ENCODE results near the gene COL6A2. TPM values are rescaled to one million over a fixed set of nuclear protein-coding genes. Genes with fewer than 3 reads are reported as not detected.
A peak's percentile ranks its signal among the peaks of the same experiment; 100 is the strongest.

The COL6A2 gene
- total and polyA plus RNA-seq, 2 of the 4 experiments (the other 2 are of a cell fraction): 208 to 1,065 TPM

DNA sequence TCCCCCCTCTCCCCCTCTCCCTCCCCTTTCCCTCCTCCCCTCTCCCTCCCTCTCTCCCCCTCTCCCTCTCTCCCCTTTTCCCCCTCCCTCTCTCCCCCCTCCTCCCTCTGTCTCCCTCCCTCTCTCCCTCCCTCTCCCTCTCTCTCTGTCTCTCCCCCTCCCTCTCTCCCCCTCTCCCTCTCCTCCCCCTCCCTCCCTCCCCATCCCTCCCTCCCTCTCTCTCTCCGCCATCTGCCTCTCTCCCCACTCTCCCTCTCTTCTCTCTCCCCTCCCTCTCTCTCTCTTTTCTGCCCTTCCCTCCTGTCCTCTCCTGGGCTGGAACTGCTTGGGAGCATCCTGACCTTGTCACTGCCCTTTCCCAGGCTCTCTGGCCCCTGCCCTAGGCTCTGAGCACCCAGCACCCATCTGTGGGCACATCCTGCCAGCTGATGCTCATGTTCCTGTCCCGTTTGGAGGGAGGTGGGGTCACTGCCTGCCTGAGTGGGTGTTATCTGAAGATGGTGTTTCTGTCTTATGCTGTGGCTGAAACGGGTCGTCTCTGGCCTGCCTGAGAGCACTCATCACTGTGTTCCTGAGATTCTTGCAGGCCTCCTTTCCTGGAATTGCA, 46.7 kb downstream of the COL6A2 start:
- no peak overlapping the region for H3K14ac ChIP-seq (replicated peaks; ENCODE audit: low read depth, low read length)
- no peak for ATAC-seq (ENCODE audit: low read depth)
- H4K8ac ChIP-seq (ENCODE audit: low read depth in 2 of 2, low read length in 2 of 2): no peak overlapping the region
- WGBS, 2 experiments (ENCODE audit: extremely low coverage in 2 of 2, insufficient read length in 1 of 2): 0% methylated on average over 1 of the region's 4 CpGs; no CpG with 5 or more reads in 1 of the 2 experiments
- H3K27ac ChIP-seq (ENCODE audit: insufficient read depth, low read length): no peak overlapping the region
- 0 out of 2 replicates have a peak, but pooled peaks cover 2% of the 10 kb centered on the region for H3K4me1 ChIP-seq (ENCODE audit: control insufficient read depth, insufficient read depth, low read length)
- H2BK20ac ChIP-seq (ENCODE audit: low read depth, low read length): no peak overlapping the region
- no peaks in the 10 kb centered on the region for H4K20me1 ChIP-seq (ENCODE audit: insufficient read depth, low read length)
- no peak overlapping the region for H3K23ac ChIP-seq (ENCODE audit: low read depth, low read length)
- CTCF ChIA-PET: interaction anchor here (0.8 to 1.4 kb wide), 2 partner anchors 9 to 86 kb away, joined by 3 to 13 read pairs; no protein-coding TSS in a partner anchor
- H2AK9ac ChIP-seq (replicated peaks; ENCODE audit: low read depth, low read length, poor library complexity): peak overlapping the region; percentile 89
- no peaks in the 10 kb centered on the region for H3K36me3 ChIP-seq (ENCODE audit: control insufficient read depth, insufficient read depth, low read length)
- H3K56ac ChIP-seq (ENCODE audit: extremely low read depth, insufficient read depth, low read length): no peak overlapping the region; the same call in 1 of the 2 replicates
- H2BK5ac ChIP-seq (ENCODE audit: low read depth, low read length, poor library complexity, severe bottlenecking): peak overlapping the region; percentile 1
- H3K9me1 ChIP-seq (ENCODE audit: insufficient read depth, low read length): no peaks in the 10 kb centered on the region
- no peak overlapping the region for H3K9ac ChIP-seq (ENCODE audit: low read depth, low read length)
- no peak overlapping the region for H4K5ac ChIP-seq (ENCODE audit: low read depth, low read length)
- TF ChIP-seq, protein P1, sequence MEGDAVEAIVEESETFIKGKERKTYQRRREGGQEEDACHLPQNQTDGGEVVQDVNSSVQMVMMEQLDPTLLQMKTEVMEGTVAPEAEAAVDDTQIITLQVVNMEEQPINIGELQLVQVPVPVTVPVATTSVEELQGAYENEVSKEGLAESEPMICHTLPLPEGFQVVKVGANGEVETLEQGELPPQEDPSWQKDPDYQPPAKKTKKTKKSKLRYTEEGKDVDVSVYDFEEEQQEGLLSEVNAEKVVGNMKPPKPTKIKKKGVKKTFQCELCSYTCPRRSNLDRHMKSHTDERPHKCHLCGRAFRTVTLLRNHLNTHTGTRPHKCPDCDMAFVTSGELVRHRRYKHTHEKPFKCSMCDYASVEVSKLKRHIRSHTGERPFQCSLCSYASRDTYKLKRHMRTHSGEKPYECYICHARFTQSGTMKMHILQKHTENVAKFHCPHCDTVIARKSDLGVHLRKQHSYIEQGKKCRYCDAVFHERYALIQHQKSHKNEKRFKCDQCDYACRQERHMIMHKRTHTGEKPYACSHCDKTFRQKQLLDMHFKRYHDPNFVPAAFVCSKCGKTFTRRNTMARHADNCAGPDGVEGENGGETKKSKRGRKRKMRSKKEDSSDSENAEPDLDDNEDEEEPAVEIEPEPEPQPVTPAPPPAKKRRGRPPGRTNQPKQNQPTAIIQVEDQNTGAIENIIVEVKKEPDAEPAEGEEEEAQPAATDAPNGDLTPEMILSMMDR (conservative IDR thresholded peaks at IDR 0.05; ENCODE audit: low read depth, low read length): no peak
- TF ChIP-seq CEBPB (IDR thresholded peaks at IDR 0.05; ENCODE audit: low read depth, low read length) (no peak), POLR2A (IDR thresholded peaks at IDR 0.05; ENCODE audit: low read depth, low read length) (no peak), MAFK (IDR thresholded peaks at IDR 0.05; ENCODE audit: low read depth, low read length) (no peak), RCOR1 (IDR thresholded peaks at IDR 0.05; ENCODE audit: insufficient replicate concordance, low read length) (no peak), SMC3 (IDR thresholded peaks at IDR 0.05; ENCODE audit: low read depth, low read length) (no peak), CHD1 (IDR thresholded peaks at IDR 0.05; ENCODE audit: low read depth, low read length) (no peak), BHLHE40 (IDR thresholded peaks at IDR 0.05; ENCODE audit: low read depth, low read length) (no peak), MAZ (IDR thresholded peaks at IDR 0.05; ENCODE audit: borderline replicate concordance, low read depth, low read length) (no peak), MXI1 (IDR thresholded peaks at IDR 0.05; ENCODE audit: borderline replicate concordance, low read depth, low read length) (no peak), FOS (IDR thresholded peaks at IDR 0.05; ENCODE audit: low read depth, low read length) (no peak), NFE2L2 (IDR thresholded peaks at IDR 0.05; ENCODE audit: low read depth, low read length) (no peak), RAD21 (IDR thresholded peaks at IDR 0.05; ENCODE audit: low read length) (no peak)
- TF ChIP-seq, protein P2, sequence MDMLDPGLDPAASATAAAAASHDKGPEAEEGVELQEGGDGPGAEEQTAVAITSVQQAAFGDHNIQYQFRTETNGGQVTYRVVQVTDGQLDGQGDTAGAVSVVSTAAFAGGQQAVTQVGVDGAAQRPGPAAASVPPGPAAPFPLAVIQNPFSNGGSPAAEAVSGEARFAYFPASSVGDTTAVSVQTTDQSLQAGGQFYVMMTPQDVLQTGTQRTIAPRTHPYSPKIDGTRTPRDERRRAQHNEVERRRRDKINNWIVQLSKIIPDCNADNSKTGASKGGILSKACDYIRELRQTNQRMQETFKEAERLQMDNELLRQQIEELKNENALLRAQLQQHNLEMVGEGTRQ (IDR thresholded peaks at IDR 0.05; ENCODE audit: low read depth, low read length): no peak
- TF ChIP-seq, protein P3, sequence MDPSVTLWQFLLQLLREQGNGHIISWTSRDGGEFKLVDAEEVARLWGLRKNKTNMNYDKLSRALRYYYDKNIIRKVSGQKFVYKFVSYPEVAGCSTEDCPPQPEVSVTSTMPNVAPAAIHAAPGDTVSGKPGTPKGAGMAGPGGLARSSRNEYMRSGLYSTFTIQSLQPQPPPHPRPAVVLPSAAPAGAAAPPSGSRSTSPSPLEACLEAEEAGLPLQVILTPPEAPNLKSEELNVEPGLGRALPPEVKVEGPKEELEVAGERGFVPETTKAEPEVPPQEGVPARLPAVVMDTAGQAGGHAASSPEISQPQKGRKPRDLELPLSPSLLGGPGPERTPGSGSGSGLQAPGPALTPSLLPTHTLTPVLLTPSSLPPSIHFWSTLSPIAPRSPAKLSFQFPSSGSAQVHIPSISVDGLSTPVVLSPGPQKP (IDR thresholded peaks at IDR 0.05; ENCODE audit: borderline replicate concordance, low read depth, low read length): no peak
- H4K91ac ChIP-seq (ENCODE audit: insufficient read depth, low read depth, low read length): no peak overlapping the region
- no peak overlapping the region for H3K4me2 ChIP-seq (ENCODE audit: low read depth, low read length)
- H3K18ac ChIP-seq (ENCODE audit: low read depth, low read length): no peak overlapping the region
- no peaks in the 10 kb centered on the region for H3K9me3 ChIP-seq (ENCODE audit: control insufficient read depth, insufficient read depth, low read length)
- no peak overlapping the region for H2BK120ac ChIP-seq (ENCODE audit: low read depth, low read length)
- in situ Hi-C loops (cut with MboI; ENCODE audit: low sequenced_read_pairs): no loop called here
- intact Hi-C loops (cut with micrococcal nuclease): no loop called here
- peak overlapping the region; percentile 65 for H2AFZ ChIP-seq (replicated peaks; ENCODE audit: low read length, poor library complexity)
- peak overlapping the region; percentile 95; the same call in 1 of the 2 replicates for H2AK5ac ChIP-seq (ENCODE audit: low read depth, low read length)
- peak overlapping the region; percentile 92; the same call in 1 of the 3 replicates for H2BK15ac ChIP-seq (ENCODE audit: low read depth, low read length)
- H3K27me3 ChIP-seq (ENCODE audit: control insufficient read depth, insufficient read depth, low read length): no peaks in the 10 kb centered on the region
- no peak for DNase-seq
- BruUV-seq (replicated peaks): no TSS peak
- dilution Hi-C loops (cut with HindIII; ENCODE audit: low sequenced_read_pairs, unreplicated experiment): no loop called here
- H3K4me3 ChIP-seq (ENCODE audit: insufficient read depth, low read depth, low read length): no peak overlapping the region
- POLR2A ChIA-PET (ENCODE audit: unreplicated experiment): no interaction called here
- H3K4ac ChIP-seq (ENCODE audit: low read depth, low read length): peak overlapping the region; percentile 46; the same call in 1 of the 2 replicates
- no peaks in the 10 kb centered on the region for H3K79me1 ChIP-seq (ENCODE audit: low read depth in 1 of 2, low read length in 2 of 2)
